CD4-positive, alpha-beta T cell (primary cell): ENCODE results near the gene RAVER1. TPM values are rescaled to one million over a fixed set of nuclear protein-coding genes. Genes with fewer than 3 reads are reported as not detected.

Source experiments
- ATAC-seq: fragments of 200-7000 bp; cut with Tn5 transposase; one replicate; pipeline ENCODE4 v1.10.0; 2022; ENCODE audit warnings: mild to moderate bottlenecking; ENCODE audit not compliant: poor library complexity
- CTCF ChIA-PET: fragments of 350-600 bp; sonication (Branson Sonifier 250); formaldehyde crosslinking; loops from one replicate; lab custom pipeline; 2021; ENCODE audit warnings: antibody characterized with exemption, inconsistent platforms; lab: Charles Lee
- POLR2A ChIA-PET: fragments of 350-600 bp; sonication (Branson Sonifier 250); formaldehyde crosslinking; loops from one replicate; lab custom pipeline; 2021; ENCODE audit warnings: antibody characterized with exemption, inconsistent platforms; lab: Charles Lee
- DNase-seq, 14 experiments: peaks; one replicate each; pipeline ENCODE4 v3.0.0-alpha.2; 2013 to 2020; ENCODE audit warnings: mixed read lengths in 2 of 14
- H3K27ac ChIP-seq, 2 donors: one replicate each; pipeline versions ENCODE4 v1.5.1 to v1.7.0; 2013; ENCODE audit warnings: low read length in 2 of 2, low read depth in 1 of 2, mild to moderate bottlenecking in 1 of 2
- H3K27me3 ChIP-seq, 2 experiments: 1 replicate in 1 of 2; 2 replicates in 1 of 2; pipeline versions ENCODE4 v1.6.1 to v1.7.0; 2013; ENCODE audit warnings: low read length in 2 of 2, control low read depth in 1 of 2, mild to moderate bottlenecking in 1 of 2, moderate library complexity in 1 of 2; ENCODE audit not compliant: insufficient read depth in 2 of 2, control insufficient read depth in 1 of 2
- H3K36me3 ChIP-seq: one replicate; pipeline ENCODE4 v1.6.1; 2013; ENCODE audit warnings: low read length, control low read depth; ENCODE audit not compliant: insufficient read depth
- H3K4me1 ChIP-seq: one replicate; pipeline ENCODE4 v1.6.1; 2013; ENCODE audit warnings: low read length, control low read depth; ENCODE audit not compliant: insufficient read depth
- H3K4me3 ChIP-seq: one replicate; pipeline ENCODE4 v1.5.1; 2013; ENCODE audit warnings: mild to moderate bottlenecking, low read length, moderate library complexity
- H3K9me3 ChIP-seq, 2 experiments: 1 replicate in 1 of 2; 2 replicates in 1 of 2; pipeline versions ENCODE4 v1.6.1 to v1.7.0; 2013; ENCODE audit warnings: low read length in 2 of 2, mild to moderate bottlenecking in 2 of 2, control low read depth in 1 of 2, moderate library complexity in 1 of 2; ENCODE audit not compliant: control insufficient read depth in 1 of 2, insufficient read depth in 1 of 2
- H3K27ac Mint-ChIP-seq: one replicate; pipeline ENCODE4 v1.8.0; 2020; ENCODE audit warnings: mixed read lengths
- H3K27me3 Mint-ChIP-seq: one replicate; pipeline ENCODE4 v1.8.0; 2021; ENCODE audit warnings: mixed read lengths
- H3K36me3 Mint-ChIP-seq: one replicate; pipeline ENCODE4 v1.8.0; 2021; ENCODE audit warnings: low read depth, mixed read lengths
- H3K4me1 Mint-ChIP-seq: one replicate; pipeline ENCODE4 v1.8.0; 2021; ENCODE audit warnings: low read depth, mixed read lengths
- H3K4me3 Mint-ChIP-seq: one replicate; pipeline ENCODE4 v1.8.0; 2020; ENCODE audit warnings: mild to moderate bottlenecking, mixed read lengths
- H3K9me3 Mint-ChIP-seq: one replicate; pipeline ENCODE4 v1.8.0; 2020; ENCODE audit warnings: mixed read lengths
- CTCF ChIP-seq: fragments of 200-600 bp; IDR thresholded peaks from one replicate; pipeline ENCODE4 v1.8.0; 2022; ENCODE audit warnings: antibody characterized with exemption, mild to moderate bottlenecking
- intact Hi-C, 2 experiments: fragments of 100-400 bp; cut with DNase I in 1 of 2; cut with micrococcal nuclease in 1 of 2; formaldehyde crosslinking; loops; one replicate each; pipeline versions ENCODE4 v1.15.1 to v1.9.0; 2023 to 2025; cut with DNase I, micrococcal nuclease
- total RNA-seq, 174 experiments: library from RNA in 2 of 174; stranded (reverse) in 2 of 174; gene quantifications; one replicate each; pipeline ENCODE4 v1.2.3 and lab custom pipeline; 2021 to 2026

RAVER1 gene
- total RNA-seq, 2 experiments from 2014 or later = 20.5 to 21.3 TPM

- Mint-ChIP-seq H3K4me3 (peak within 1 kb of the TSS; percentile 62), H3K9me3 (no peaks in the 10 kb centered on the region), H3K27me3 (peaks cover 50% of the 10 kb centered on the region), H3K27ac (no peak within 1 kb of the TSS), H3K4me1 (peaks cover 63% of the 10 kb centered on the region), H3K36me3 (peaks cover 27% of the 10 kb centered on the region)
- H3K4me1 ChIP-seq = peaks cover 64% of the 10 kb centered on the region
- TF ChIP-seq CTCF = no peak
- DNase-seq (peak in 5 of 14 experiments; percentile 17 to 58 (median 43)), ATAC-seq (peak; percentile 22)
- intact Hi-C loops = loop anchor here in 1 of 2 experiments (2.0 to 5.0 kb wide), 2 partner anchors 16 to 45 kb away; partner anchors contain the start of genes ICAM1 and RAVER1
- peak within 1 kb of the TSS; percentile 32 for H3K4me3 ChIP-seq
- peaks cover 31% of the 10 kb centered on the region for H3K36me3 ChIP-seq
- no peak within 1 kb of the TSS for H3K27ac ChIP-seq
- POLR2A ChIA-PET = interaction anchor here (1.2 to 2.5 kb wide), 2 partner anchors 16 to 51 kb away, joined by 4 to 17 read pairs; partner anchors contain the start of gene ICAM1
- peaks cover 48 to 49% of the 10 kb centered on the region in 2 experiments for H3K27me3 ChIP-seq
- CTCF ChIA-PET = interaction anchor here (1.1 to 4.4 kb wide), 4 partner anchors 16 to 102 kb away, joined by 6 to 21 read pairs (median 8); partner anchors contain the start of gene ICAM1
- H3K9me3 ChIP-seq = peaks cover 0 to 38% of the 10 kb centered on the region in 2 experiments
Measured at GRCh38 chr19:10286803-10287737, 46.3 kb downstream of the RAVER1 start, which contains the start of gene ICAM4. Gene ICAM4 (plus strand): TSS chr19:10286955. CDS start chr19:10287013, 58 bp downstream.

GRCh38 chr19:10285393-10285792, 47.9 kb downstream of the RAVER1 start:
- no peak overlapping the region for H3K27ac ChIP-seq
- H3K9me3 Mint-ChIP-seq = no peaks in the 10 kb centered on the region
- H3K36me3 Mint-ChIP-seq = peaks cover 27% of the 10 kb centered on the region
- H3K4me3 ChIP-seq = no peak overlapping the region
- H3K36me3 ChIP-seq = peaks cover 31% of the 10 kb centered on the region
- peaks cover 47% of the 10 kb centered on the region for H3K4me1 ChIP-seq
- peaks cover 0 to 23% of the 10 kb centered on the region in 2 experiments for H3K9me3 ChIP-seq
- intact Hi-C loops = loop anchor here in 1 of 2 experiments (5.0 kb wide), 1 partner anchor 47 kb away; the partner anchor contains the start of gene RAVER1
- CTCF ChIA-PET = interaction anchor here (4.4 kb wide), 1 partner anchor 15 kb away, joined by 21 read pairs; the partner anchor contains the start of gene ICAM1
- H3K4me1 Mint-ChIP-seq = peaks cover 46% of the 10 kb centered on the region
- H3K27me3 Mint-ChIP-seq = peaks cover 33% of the 10 kb centered on the region
- POLR2A ChIA-PET = no interaction called here
- TF ChIP-seq CTCF = no peak
- no peak for ATAC-seq
- H3K27ac Mint-ChIP-seq = no peak overlapping the region
- peak in 1 of 14 experiments; percentile 11 for DNase-seq
- H3K27me3 ChIP-seq = peaks cover 32 to 34% of the 10 kb centered on the region in 2 experiments
- no peak overlapping the region for H3K4me3 Mint-ChIP-seq

- Histone ChIP-seq H3K27ac (no peak overlapping the region), H3K4me1 (peaks cover 42% of the 10 kb centered on the region), H3K4me3 (no peak overlapping the region), H3K36me3 (peaks cover 31% of the 10 kb centered on the region), H3K9me3 (peaks cover 0 to 19% of the 10 kb centered on the region in 2 experiments), H3K27me3 (peaks cover 27 to 29% of the 10 kb centered on the region in 2 experiments)
- peaks cover 28% of the 10 kb centered on the region for H3K27me3 Mint-ChIP-seq
- H3K36me3 Mint-ChIP-seq = peaks cover 29% of the 10 kb centered on the region
- DNase-seq = no peak
- H3K4me3 Mint-ChIP-seq = no peak overlapping the region
- no peaks in the 10 kb centered on the region for H3K9me3 Mint-ChIP-seq
- ChIA-PET CTCF (interaction anchor here (4.4 kb wide), 1 partner anchor 15 kb away, joined by 21 read pairs; the partner anchor contains the start of gene ICAM1), POLR2A (no interaction called here)
- peaks cover 42% of the 10 kb centered on the region for H3K4me1 Mint-ChIP-seq
- TF ChIP-seq CTCF = no peak
- H3K27ac Mint-ChIP-seq = no peak overlapping the region
- no peak for ATAC-seq
- intact Hi-C loops = loop anchor here in 1 of 2 experiments (5.0 kb wide), 1 partner anchor 47 kb away; the partner anchor contains the start of gene RAVER1
Measured at GRCh38 chr19:10284960-10285278, 48.4 kb downstream of the RAVER1 start.
